Ovary (tissue), 9 donors: ENCODE data around the gene RTL1. TPM values are rescaled to one million over a fixed set of nuclear protein-coding genes. Genes with fewer than 3 reads are reported as not detected.

Source experiments
- DNase-seq, 5 donors: peaks; one replicate each; pipeline ENCODE4 v3.0.0-alpha.2; 2019 to 2020
- H3K27ac ChIP-seq, 2 donors: fragments of 200-600 bp; one replicate each; pipeline versions ENCODE4 v1.5.1 to v1.8.0; 2019 to 2022
- H3K27me3 ChIP-seq: fragments of 200-600 bp; one replicate; pipeline ENCODE4 v1.8.0; 2022
- H3K36me3 ChIP-seq: fragments of 200-600 bp; sonication (generic); one replicate; pipeline ENCODE4 v1.5.1; 2019
- H3K4me1 ChIP-seq: one replicate; pipeline ENCODE4 v1.8.1; 2013; ENCODE audit warnings: mild to moderate bottlenecking, moderate library complexity; ENCODE audit not compliant: insufficient read depth
- H3K4me3 ChIP-seq: fragments of 200-600 bp; sonication (generic); one replicate; pipeline ENCODE4 v1.5.1; 2017
- H3K9me3 ChIP-seq, 2 donors: fragments of 200-600 bp in 1 of 2; sonication (generic) in 1 of 2; one replicate each; pipeline versions ENCODE4 v1.5.1 to v1.8.1; 2013 to 2019; ENCODE audit warnings: mild to moderate bottlenecking in 1 of 2, moderate library complexity in 1 of 2
- EP300 ChIP-seq: sonication (generic); formaldehyde crosslinking; IDR thresholded peaks from one replicate; pipeline ENCODE4 v1.6.1; 2017; ENCODE audit warnings: antibody characterized with exemption
- POLR2A ChIP-seq: fragments of 450-650 bp; IDR thresholded peaks from one replicate; pipeline ENCODE4 v1.6.1; 2017; ENCODE audit warnings: antibody characterized with exemption, mild to moderate bottlenecking, moderate library complexity
- WGBS, 3 donors: extraction: QIAGEN DNeasy Blood & Tissue Kit in 1 of 3; methylation state at CpG; one replicate each; pipeline versions ENCODE4 v1.1.5 to v1.1.7; 2013 to 2017; 5-methylcytosine and 5-hydroxymethylcytosine counted together
- intact Hi-C, 4 donors: fragments of 100-400 bp; cut with DNase I; formaldehyde crosslinking; loops; one replicate each; pipeline versions ENCODE4 v1.11.0 to v1.15.1; 2022 to 2023
- polyA plus RNA-seq, 2 donors: library from polyadenylated mRNA; stranded (reverse); fragments of 200-250 nt in 1 of 2; fragments of 350-450 nt in 1 of 2; fragmentation: Illumina TruSeq in 1 of 2; extraction: RNeasy Lipid Tissue Mini Kit (QIAGEN cat#74804) in 1 of 2; gene quantifications; one replicate each; pipeline ENCODE4 v1.2.3, GENCODE V29; 2013 to 2014
- total RNA-seq, 7 donors: library from RNA; depleted of rRNA in 2 of 7; stranded (reverse); fragments of >200 nt in 2 of 7; fragmentation: NEBNext Ultra II Directional in 3 of 7; extraction: Animal tissue kit (Norgen Biotek cat#: 25700) in 3 of 7; gene quantifications; one replicate each; pipeline versions ENCODE4 v1.1.0 to v1.2.4, GENCODE V29; 2016 to 2023
- TF ChIP-seq, protein P1 (sequence below), 3 donors: fragments of 450-650 bp in 2 of 3; fragments of 200-600 bp in 1 of 3; IDR thresholded peaks; one replicate each; pipeline versions ENCODE4 v1.5.1 to v1.8.0; 2016 to 2022; ENCODE audit warnings: antibody characterized with exemption in 3 of 3, mild to moderate bottlenecking in 1 of 3
- donor health status: DM: no; HTN: no; CAD: no; lungs with moderate emphysema.
- donor health status: DM: no; HTN: no; CAD: no.
- donor health status: Bipolar disorder and iron deficiency.
- donor health status: DM: yes; HTN: yes; CAD: no.
- donor health status: DM: no; HTN: no; CAD: no.
- donor health status: DM: yes; HTN: yes; CAD: no.

Gene RTL1
- total and polyA plus RNA-seq, 9 donors, result 0.06 to 1.3 (median 0.40) TPM; not detected in 2

DNA sequence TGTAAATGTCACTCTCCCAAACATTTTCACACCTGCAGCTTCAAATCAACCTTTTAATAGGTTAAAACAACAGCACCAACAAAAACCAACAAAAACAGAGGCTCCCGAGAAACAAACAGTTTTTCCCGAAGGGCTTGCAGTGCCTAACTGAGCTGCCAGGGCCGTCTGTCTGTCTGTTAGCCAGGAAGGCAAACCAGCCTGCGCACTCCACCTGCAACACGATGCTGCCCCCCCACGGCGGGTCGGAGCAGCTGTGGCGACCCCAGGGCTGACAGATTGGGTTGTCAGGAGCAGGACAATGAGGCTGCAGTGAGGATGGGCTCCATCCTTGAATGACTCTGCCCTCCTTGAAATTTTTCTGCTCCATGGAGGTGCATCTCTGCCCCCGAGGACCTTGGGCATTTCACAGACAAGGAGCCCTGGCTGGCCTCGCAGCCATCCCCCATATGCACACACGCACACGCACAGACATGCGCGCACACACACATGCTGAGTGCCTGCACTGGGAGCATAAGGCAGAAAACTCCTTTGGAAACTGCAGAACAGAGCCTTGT is 2.6 kb downstream of the RTL1 start:
- intact Hi-C loops, result loop anchor here in 2 of 4 donors (5.0 to 10.0 kb wide), 4 partner anchors 189 to 721 kb away; partner anchors contain the start of gene DIO3 (in 1 of the 2)
- no peak overlapping the region for H3K27ac ChIP-seq
- WGBS, 3 donors, result 45 to 63% (median 53%) methylated on average over 15 of the region's 15 CpGs

DNA sequence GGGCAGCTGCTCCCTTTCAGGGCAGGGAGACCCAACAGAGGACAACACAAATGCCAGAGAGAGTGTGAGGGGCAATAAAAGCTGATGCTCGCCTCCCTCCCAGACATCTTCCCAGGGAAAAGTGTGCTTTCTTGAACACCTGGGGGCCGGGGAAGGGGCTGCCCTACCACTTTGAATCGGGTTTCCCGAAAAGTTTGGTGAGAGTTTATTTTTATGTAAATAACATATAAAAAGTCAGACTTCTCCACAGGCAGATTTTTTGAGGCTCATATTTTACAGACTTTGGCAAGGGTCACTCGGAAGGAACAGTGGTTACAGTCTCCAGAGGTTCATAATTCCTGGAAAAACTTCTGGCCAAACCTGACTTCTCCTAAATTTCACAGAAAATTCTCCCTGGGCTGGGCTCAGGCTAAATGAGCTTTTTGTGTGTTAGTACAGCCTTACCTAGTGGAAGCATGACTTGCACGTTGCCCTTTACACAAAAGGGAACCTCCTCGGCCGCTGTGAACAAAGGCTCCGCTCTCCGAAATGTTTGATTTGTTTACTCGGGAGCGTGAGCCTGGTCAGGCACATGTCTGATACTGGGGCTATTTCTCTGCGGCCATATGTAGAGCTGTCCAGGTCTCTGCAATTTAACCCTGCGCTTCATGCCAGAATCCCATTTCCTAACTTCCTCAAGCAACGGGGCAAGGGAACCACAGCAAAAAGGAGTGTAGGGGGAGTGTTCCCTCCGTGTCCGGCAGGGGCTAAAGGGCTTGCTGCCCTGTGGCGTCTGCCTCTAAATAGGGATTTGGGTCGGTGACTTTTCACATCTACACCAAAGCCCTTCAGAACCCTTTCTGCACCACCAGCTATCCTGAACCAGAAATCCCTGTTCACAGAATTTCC is 3.4 kb downstream of the RTL1 start:
- TF ChIP-seq EP300 (no peak), POLR2A (no peak)
- TF ChIP-seq, protein P1, sequence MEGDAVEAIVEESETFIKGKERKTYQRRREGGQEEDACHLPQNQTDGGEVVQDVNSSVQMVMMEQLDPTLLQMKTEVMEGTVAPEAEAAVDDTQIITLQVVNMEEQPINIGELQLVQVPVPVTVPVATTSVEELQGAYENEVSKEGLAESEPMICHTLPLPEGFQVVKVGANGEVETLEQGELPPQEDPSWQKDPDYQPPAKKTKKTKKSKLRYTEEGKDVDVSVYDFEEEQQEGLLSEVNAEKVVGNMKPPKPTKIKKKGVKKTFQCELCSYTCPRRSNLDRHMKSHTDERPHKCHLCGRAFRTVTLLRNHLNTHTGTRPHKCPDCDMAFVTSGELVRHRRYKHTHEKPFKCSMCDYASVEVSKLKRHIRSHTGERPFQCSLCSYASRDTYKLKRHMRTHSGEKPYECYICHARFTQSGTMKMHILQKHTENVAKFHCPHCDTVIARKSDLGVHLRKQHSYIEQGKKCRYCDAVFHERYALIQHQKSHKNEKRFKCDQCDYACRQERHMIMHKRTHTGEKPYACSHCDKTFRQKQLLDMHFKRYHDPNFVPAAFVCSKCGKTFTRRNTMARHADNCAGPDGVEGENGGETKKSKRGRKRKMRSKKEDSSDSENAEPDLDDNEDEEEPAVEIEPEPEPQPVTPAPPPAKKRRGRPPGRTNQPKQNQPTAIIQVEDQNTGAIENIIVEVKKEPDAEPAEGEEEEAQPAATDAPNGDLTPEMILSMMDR (IDR thresholded peaks at IDR 0.05), result no peak
- H3K4me3 ChIP-seq, result no peak overlapping the region
- intact Hi-C loops, result loop anchor here in 2 of 4 donors (5.0 to 10.0 kb wide), 4 partner anchors 188 to 722 kb away; partner anchors contain the start of gene DIO3 (in 1 of the 2)
- H3K4me1 ChIP-seq, result peaks cover 4% of the 10 kb centered on the region
- H3K9me3 ChIP-seq, result no peaks in the 10 kb centered on the region
- peak in 4 of 5 donors; percentile 15 to 41 (median 28) for DNase-seq
- no peak overlapping the region for H3K27ac ChIP-seq
- WGBS, 3 donors, result 26 to 32% (median 27%) methylated on average over 19 of the region's 19 CpGs
- no peaks in the 10 kb centered on the region for H3K36me3 ChIP-seq
- H3K27me3 ChIP-seq, result no peaks in the 10 kb centered on the region

More for the DNA sequence above, 2.6 kb downstream of the RTL1 start:
- Histone ChIP-seq H3K27me3 (no peaks in the 10 kb centered on the region), H3K4me1 (peaks cover 4% of the 10 kb centered on the region), H3K9me3 (no peaks in the 10 kb centered on the region), H3K4me3 (no peak overlapping the region), H3K36me3 (no peaks in the 10 kb centered on the region)
- DNase-seq, result peak in 3 of 5 donors; percentile 52 to 74 (median 53)
- TF ChIP-seq, protein P1 (IDR thresholded peaks at IDR 0.05), result peak in 1 of 3 donors; percentile 28
- TF ChIP-seq EP300 (no peak), POLR2A (no peak)

DNA sequence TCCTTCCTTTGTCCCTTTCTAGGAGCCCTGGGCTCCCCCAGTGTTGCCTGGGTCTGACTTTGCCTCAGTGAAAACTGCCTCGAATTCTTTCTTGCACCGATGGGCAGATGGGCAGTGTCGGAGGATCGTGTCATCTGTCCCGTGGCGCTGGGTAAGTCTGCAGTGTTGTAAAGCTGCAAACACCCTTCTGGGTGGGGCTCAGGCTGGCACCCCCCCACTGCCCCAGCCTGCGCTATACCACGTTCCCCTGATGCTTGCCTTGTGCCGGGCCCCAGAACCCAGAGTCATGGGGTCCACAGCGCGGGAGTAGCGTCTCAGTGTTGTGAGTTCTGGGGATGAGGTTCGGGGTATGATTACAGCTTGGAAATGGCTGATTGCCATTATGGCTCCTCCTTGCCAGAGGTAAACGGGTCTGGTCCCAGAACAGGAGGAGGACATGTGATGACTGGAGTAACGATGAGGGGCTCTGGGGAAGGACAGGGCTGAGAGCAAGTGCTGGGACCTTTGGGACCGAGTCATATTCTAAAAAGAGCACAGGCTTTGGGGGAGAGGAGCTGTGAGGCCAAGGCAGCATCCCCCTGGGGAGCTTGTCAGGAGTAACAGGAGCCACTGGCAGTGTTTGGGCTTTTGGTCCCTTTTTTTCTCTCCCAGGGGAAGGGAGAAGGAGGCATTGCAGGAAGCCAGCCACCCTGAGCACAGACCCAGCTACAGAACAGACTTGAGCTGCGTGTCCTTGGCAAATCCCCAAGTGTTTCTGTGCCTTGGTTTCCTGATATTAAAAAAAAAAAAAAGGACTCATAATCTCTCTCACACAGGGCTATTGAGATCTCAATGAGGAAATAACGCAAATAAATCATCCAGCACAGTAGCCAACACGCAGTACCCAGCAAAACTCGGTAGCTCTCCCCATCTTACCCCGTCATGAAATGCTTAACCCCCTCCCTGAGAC is 4.3 kb downstream of the RTL1 start:
- no peaks in the 10 kb centered on the region for H3K36me3 ChIP-seq
- intact Hi-C loops, result no loop called here

More for the DNA sequence above, 4.3 kb downstream of the RTL1 start:
- TF ChIP-seq EP300 (no peak), POLR2A (no peak)
- TF ChIP-seq, protein P1 (IDR thresholded peaks at IDR 0.05), result no peak
- H3K27ac ChIP-seq, result no peak overlapping the region
- H3K4me1 ChIP-seq, result peaks cover 4% of the 10 kb centered on the region
- WGBS, 3 donors, result 32 to 49% (median 49%) methylated on average over 21 of the region's 21 CpGs
- no peaks in the 10 kb centered on the region for H3K9me3 ChIP-seq
- no peak overlapping the region for H3K4me3 ChIP-seq
- no peaks in the 10 kb centered on the region for H3K27me3 ChIP-seq
- peak in 4 of 5 donors; percentile 28 to 62 (median 58) for DNase-seq
